Adipose tissue (tissue), 3 donors: ENCODE measurements around the gene FABP6. TPM values are rescaled to one million over a fixed set of nuclear protein-coding genes. Genes with fewer than 3 reads are reported as not detected.

Source experiments
- H3K27ac ChIP-seq: one replicate; pipeline ENCODE4 v1.5.1; 2013; ENCODE audit warnings: low read depth, low read length
- WGBS, 3 donors: extraction: QIAGEN DNeasy Blood & Tissue Kit; methylation state at CpG; one replicate each; pipeline ENCODE4 v1.1.7; 2013; 5-methylcytosine and 5-hydroxymethylcytosine counted together
- polyA plus RNA-seq, 3 donors: library from polyadenylated mRNA; stranded (reverse); fragments of 200-250 nt; gene quantifications; one replicate each; pipeline ENCODE4 v1.2.3, GENCODE V29; 2013
- donor health status: healthy with polysubstance abuse.
- donor health status: Bipolar disorder and iron deficiency.
- donor health status: healthy.

FABP6 gene
- polyA plus RNA-seq, 3 donors, result not detected

GRCh38 chr5:160253441-160253840, 24.1 kb downstream of the FABP6 start:
- H3K27ac ChIP-seq, result no peak overlapping the region
- WGBS, 3 donors, result 93 to 94% (median 93%) methylated on average over 17 of the region's 17 CpGs

GRCh38 chr5:160254706-160255105, 25.4 kb downstream of the FABP6 start:
- H3K27ac ChIP-seq, result no peak overlapping the region
- 92 to 96% (median 96%) methylated on average over 6 of the region's 6 CpGs for WGBS, 3 donors

GRCh38 chr5:160259341-160259740, 30.0 kb downstream of the FABP6 start:
- H3K27ac ChIP-seq, result no peak overlapping the region
- 80 to 94% (median 89%) methylated on average over 7 of the region's 7 CpGs for WGBS, 3 donors

- 91 to 95% (median 92%) methylated on average over 14 of the region's 14 CpGs for WGBS, 3 donors
- no peak overlapping the region for H3K27ac ChIP-seq
Observed at GRCh38 chr5:160260006-160260775, 30.9 kb downstream of the FABP6 start.

GRCh38 chr5:160260881-160261815, 31.8 kb downstream of the FABP6 start:
- H3K27ac ChIP-seq, result no peak overlapping the region
- 46 to 53% (median 49%) methylated on average over 22 of the region's 22 CpGs for WGBS, 3 donors

- no peak overlapping the region for H3K27ac ChIP-seq
- 43 to 70% (median 49%) methylated on average over 16 of the region's 16 CpGs for WGBS, 3 donors
Observed at GRCh38 chr5:160262151-160263074, 33.1 kb downstream of the FABP6 start.

GRCh38 chr5:160263326-160263855, 34.1 kb downstream of the FABP6 start:
- no peak overlapping the region for H3K27ac ChIP-seq
- WGBS, 3 donors, result 66 to 85% (median 76%) methylated on average over 4 of the region's 4 CpGs

- WGBS, 3 donors, result 93 to 95% (median 95%) methylated on average over 5 of the region's 5 CpGs
- no peak overlapping the region for H3K27ac ChIP-seq
Observed at GRCh38 chr5:160266044-160266443, 36.7 kb downstream of the FABP6 start.

GRCh38 chr5:160266752-160267345, 37.5 kb downstream of the FABP6 start:
- 60 to 81% (median 77%) methylated on average over 9 of the region's 9 CpGs for WGBS, 3 donors
- H3K27ac ChIP-seq, result no peak overlapping the region

GRCh38 chr5:160268121-160268520, 38.8 kb downstream of the FABP6 start:
- H3K27ac ChIP-seq, result no peak overlapping the region
- 75 to 85% (median 85%) methylated on average over 5 of the region's 5 CpGs for WGBS, 3 donors

GRCh38 chr5:160269017-160269416, 39.7 kb downstream of the FABP6 start:
- H3K27ac ChIP-seq, result no peak overlapping the region
- whole genome bisulfite sequencing, 3 donors, result 22 to 67% (median 29%) methylated on average over 10 of the region's 10 CpGs

GRCh38 chr5:160270704-160271103, 41.4 kb downstream of the FABP6 start:
- WGBS, 3 donors, result 53 to 66% (median 55%) methylated on average over 4 of the region's 4 CpGs

GRCh38 chr5:160271396-160271795, 42.1 kb downstream of the FABP6 start:
- 34 to 61% (median 49%) methylated on average over 8 of the region's 8 CpGs for WGBS, 3 donors
- H3K27ac ChIP-seq, result no peak overlapping the region

More at GRCh38 chr5:160270704-160271103, 41.4 kb downstream of the FABP6 start:
- no peak overlapping the region for H3K27ac ChIP-seq

- H3K27ac ChIP-seq, result no peak overlapping the region
- 45 to 64% (median 50%) methylated on average over 6 of the region's 6 CpGs for WGBS, 3 donors
Observed at GRCh38 chr5:160271836-160272235, 42.5 kb downstream of the FABP6 start.

- 54 to 82% (median 67%) methylated on average over 3 of the region's 3 CpGs for WGBS, 3 donors
Observed at GRCh38 chr5:160272264-160272663, 43.0 kb downstream of the FABP6 start.

GRCh38 chr5:160272889-160273288, 43.6 kb downstream of the FABP6 start:
- 88 to 100% (median 92%) methylated on average over 2 of the region's 2 CpGs for WGBS, 3 donors
- H3K27ac ChIP-seq, result no peak overlapping the region

More at GRCh38 chr5:160272264-160272663, 43.0 kb downstream of the FABP6 start:
- no peak overlapping the region for H3K27ac ChIP-seq

- H3K27ac ChIP-seq, result no peak overlapping the region
- WGBS, 3 donors, result 61 to 78% (median 63%) methylated on average over 5 of the region's 5 CpGs
Observed at GRCh38 chr5:160274483-160274931, 45.2 kb downstream of the FABP6 start.
